ENCODE results near the gene UGT2A1.

UGT2A1 gene

GRCh38 chr4:69589884-69590283 is 63.2 kb downstream of the UGT2A1 start:
- H3K4me3 ChIP-seq (ENCODE audit: low read depth, low read length): no peak overlapping the region
- no peak for DNase-seq (ENCODE audit: low read depth)
- TF ChIP-seq CTCF (IDR thresholded peaks at IDR 0.05; ENCODE audit: insufficient read depth, low read depth, low read length, missing control alignments): no peak

DNA sequence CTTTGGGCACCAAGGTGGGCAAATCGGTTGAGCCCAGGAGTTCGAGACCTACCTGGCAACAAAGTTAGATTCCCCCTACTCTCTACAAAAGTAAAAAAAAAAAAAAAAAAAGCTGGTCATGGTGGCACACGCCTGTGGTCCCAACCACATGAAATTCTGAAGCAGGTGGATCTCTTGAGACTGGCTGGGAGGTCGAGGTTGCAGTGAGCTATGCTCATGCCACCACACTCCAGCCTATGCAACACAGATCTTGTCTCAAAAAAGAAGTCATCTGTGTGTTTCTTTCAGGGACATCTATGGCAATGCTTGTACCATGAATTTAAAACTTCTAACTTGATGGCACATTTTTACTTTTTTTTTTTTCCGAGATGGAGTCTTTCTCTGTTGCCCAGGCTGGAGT is 68.9 kb downstream of the UGT2A1 start:
- no peak for DNase-seq (ENCODE audit: low read depth)

DNA sequence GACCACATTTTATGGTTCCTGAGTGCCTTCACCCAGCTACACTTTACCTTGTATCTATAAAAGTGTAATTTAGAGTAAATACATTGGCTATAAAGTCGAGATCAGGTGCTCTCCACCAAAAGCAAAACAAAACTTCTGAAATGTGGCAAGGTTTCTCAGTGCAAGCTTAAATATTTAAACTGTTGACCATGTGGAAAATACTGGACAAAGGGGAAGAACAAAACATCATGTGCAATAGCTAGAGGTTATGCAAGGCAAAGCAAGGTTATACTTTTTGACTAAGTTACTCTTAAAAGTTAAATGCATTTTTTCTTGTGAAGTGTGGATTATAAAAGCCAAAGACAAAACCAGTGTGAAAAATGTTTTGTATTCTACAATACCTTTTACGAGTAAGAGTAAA is 69.5 kb downstream of the UGT2A1 start:
- TF ChIP-seq CTCF (IDR thresholded peaks at IDR 0.05; ENCODE audit: insufficient read depth, low read depth, low read length, missing control alignments): no peak
- no peak overlapping the region for H3K4me3 ChIP-seq (ENCODE audit: low read depth, low read length)
- no peak for DNase-seq (ENCODE audit: low read depth)

More for the DNA sequence above, 68.9 kb downstream of the UGT2A1 start:
- TF ChIP-seq CTCF (IDR thresholded peaks at IDR 0.05; ENCODE audit: insufficient read depth, low read depth, low read length, missing control alignments): no peak
- H3K4me3 ChIP-seq (ENCODE audit: low read depth, low read length): no peak overlapping the region

DNA sequence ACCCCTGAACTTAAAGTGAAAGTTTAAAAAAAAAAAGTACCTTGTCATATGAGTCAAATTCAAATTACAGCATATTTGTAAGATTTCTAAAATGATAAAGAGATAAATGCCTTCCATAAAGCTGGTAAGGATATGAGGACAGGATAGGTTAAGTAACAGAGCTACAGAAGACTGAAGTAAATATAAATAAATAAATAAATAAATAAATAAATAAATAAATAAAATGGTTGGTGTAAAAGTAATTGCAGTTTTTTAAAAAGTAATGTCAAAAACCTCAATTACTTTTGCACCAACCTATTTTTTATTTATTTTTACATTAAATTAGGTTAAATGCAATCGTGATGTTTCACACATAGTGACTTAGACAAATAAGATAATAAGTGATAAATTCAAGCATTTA is 75.8 kb downstream of the UGT2A1 start:
- H3K4me3 ChIP-seq (ENCODE audit: low read depth, low read length): no peak overlapping the region
- TF ChIP-seq CTCF (IDR thresholded peaks at IDR 0.05; ENCODE audit: insufficient read depth, low read depth, low read length, missing control alignments): no peak
- no peak for DNase-seq (ENCODE audit: low read depth)

GRCh38 chr4:69576251-69576877 is 76.7 kb downstream of the UGT2A1 start:
- DNase-seq (ENCODE audit: low read depth): no peak

DNA sequence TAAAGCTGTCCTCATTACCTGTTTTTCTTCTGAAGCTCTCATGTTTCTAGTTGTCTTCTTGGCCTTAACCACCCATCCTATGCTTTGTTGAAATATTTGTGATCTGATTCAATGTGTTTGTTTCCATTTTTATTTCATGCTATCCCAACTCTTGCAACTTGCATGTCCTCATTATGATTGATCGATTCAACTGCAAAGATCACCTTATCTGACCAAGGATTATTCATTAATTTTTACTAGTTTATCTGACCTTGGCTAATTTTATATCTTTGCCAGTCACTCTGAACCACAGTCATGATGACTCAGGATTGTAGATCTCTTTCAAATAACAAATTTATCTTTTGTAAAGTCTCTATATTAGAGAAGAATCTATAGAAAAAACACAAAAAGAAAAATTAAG is 84.3 kb downstream of the UGT2A1 start:
- DNase-seq (ENCODE audit: low read depth): no peak
- no peak overlapping the region for H3K4me3 ChIP-seq (ENCODE audit: low read depth, low read length)
- TF ChIP-seq CTCF (IDR thresholded peaks at IDR 0.05; ENCODE audit: insufficient read depth, low read depth, low read length, missing control alignments): no peak

More at GRCh38 chr4:69576251-69576877, 76.7 kb downstream of the UGT2A1 start:
- no peak for TF ChIP-seq CTCF (IDR thresholded peaks at IDR 0.05; ENCODE audit: insufficient read depth, low read depth, low read length, missing control alignments)
- no peak overlapping the region for H3K4me3 ChIP-seq (ENCODE audit: low read depth, low read length)

- TF ChIP-seq CTCF (IDR thresholded peaks at IDR 0.05; ENCODE audit: insufficient read depth, low read depth, low read length, missing control alignments): no peak
- no peak overlapping the region for H3K4me3 ChIP-seq (ENCODE audit: low read depth, low read length)
- no peak for DNase-seq (ENCODE audit: low read depth)
Measured at GRCh38 chr4:69563424-69563823, 89.6 kb downstream of the UGT2A1 start.

Measured in GM12865 (cell line).